ENCODE data around the gene PEX26. TPM values are rescaled to one million over a fixed set of nuclear protein-coding genes. Genes with fewer than 3 reads are reported as not detected.

Gene PEX26
- total and polyA plus RNA-seq, 9 of the 15 experiments (the other 6 are each of a cell fraction or from before 2014, with no cell fraction given): 0.35 to 39.6 (median 17.4) TPM

DNA sequence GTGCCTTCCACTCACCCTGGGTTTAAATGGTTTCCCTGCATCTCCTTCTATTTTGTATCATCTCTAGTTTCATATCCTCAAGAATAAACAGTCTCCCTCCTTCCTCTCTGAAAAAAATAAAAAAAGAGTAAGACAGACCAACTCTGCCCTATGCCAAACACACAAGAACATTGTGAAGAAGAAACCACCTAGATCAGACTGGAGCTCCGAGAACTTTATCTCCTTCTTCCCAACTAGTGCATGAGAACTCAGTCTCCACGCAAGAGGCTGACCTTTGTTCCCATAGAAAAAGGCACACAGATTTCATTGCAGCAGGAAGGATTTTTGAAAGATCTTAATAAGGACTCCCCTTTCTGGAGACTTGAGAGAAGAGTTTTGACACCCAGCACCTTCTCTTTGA lies 8.7 kb upstream of the PEX26 start (continued):
- TF ChIP-seq, protein P1, sequence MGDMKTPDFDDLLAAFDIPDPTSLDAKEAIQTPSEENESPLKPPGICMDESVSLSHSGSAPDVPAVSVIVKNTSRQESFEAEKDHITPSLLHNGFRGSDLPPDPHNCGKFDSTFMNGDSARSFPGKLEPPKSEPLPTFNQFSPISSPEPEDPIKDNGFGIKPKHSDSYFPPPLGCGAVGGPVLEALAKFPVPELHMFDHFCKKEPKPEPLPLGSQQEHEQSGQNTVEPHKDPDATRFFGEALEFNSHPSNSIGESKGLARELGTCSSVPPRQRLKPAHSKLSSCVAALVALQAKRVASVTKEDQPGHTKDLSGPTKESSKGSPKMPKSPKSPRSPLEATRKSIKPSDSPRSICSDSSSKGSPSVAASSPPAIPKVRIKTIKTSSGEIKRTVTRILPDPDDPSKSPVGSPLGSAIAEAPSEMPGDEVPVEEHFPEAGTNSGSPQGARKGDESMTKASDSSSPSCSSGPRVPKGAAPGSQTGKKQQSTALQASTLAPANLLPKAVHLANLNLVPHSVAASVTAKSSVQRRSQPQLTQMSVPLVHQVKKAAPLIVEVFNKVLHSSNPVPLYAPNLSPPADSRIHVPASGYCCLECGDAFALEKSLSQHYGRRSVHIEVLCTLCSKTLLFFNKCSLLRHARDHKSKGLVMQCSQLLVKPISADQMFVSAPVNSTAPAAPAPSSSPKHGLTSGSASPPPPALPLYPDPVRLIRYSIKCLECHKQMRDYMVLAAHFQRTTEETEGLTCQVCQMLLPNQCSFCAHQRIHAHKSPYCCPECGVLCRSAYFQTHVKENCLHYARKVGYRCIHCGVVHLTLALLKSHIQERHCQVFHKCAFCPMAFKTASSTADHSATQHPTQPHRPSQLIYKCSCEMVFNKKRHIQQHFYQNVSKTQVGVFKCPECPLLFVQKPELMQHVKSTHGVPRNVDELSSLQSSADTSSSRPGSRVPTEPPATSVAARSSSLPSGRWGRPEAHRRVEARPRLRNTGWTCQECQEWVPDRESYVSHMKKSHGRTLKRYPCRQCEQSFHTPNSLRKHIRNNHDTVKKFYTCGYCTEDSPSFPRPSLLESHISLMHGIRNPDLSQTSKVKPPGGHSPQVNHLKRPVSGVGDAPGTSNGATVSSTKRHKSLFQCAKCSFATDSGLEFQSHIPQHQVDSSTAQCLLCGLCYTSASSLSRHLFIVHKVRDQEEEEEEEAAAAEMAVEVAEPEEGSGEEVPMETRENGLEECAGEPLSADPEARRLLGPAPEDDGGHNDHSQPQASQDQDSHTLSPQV (IDR thresholded peaks at IDR 0.05): no peak
- TF ChIP-seq, protein P2, sequence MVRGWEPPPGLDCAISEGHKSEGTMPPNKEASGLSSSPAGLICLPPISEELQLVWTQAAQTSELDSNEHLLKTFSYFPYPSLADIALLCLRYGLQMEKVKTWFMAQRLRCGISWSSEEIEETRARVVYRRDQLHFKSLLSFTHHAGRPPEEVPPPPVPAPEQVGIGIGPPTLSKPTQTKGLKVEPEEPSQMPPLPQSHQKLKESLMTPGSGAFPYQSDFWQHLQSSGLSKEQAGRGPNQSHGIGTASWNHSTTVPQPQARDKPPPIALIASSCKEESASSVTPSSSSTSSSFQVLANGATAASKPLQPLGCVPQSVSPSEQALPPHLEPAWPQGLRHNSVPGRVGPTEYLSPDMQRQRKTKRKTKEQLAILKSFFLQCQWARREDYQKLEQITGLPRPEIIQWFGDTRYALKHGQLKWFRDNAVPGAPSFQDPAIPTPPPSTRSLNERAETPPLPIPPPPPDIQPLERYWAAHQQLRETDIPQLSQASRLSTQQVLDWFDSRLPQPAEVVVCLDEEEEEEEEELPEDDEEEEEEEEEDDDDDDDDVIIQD (CRISPR knock-in tag; IDR thresholded peaks at IDR 0.05): no peak
- TF ChIP-seq ATF1 (CRISPR knock-in tag; IDR thresholded peaks at IDR 0.05) (no peak), ATF1 (tag; IDR thresholded peaks at IDR 0.05) (no peak)
- TF ChIP-seq, protein P3, sequence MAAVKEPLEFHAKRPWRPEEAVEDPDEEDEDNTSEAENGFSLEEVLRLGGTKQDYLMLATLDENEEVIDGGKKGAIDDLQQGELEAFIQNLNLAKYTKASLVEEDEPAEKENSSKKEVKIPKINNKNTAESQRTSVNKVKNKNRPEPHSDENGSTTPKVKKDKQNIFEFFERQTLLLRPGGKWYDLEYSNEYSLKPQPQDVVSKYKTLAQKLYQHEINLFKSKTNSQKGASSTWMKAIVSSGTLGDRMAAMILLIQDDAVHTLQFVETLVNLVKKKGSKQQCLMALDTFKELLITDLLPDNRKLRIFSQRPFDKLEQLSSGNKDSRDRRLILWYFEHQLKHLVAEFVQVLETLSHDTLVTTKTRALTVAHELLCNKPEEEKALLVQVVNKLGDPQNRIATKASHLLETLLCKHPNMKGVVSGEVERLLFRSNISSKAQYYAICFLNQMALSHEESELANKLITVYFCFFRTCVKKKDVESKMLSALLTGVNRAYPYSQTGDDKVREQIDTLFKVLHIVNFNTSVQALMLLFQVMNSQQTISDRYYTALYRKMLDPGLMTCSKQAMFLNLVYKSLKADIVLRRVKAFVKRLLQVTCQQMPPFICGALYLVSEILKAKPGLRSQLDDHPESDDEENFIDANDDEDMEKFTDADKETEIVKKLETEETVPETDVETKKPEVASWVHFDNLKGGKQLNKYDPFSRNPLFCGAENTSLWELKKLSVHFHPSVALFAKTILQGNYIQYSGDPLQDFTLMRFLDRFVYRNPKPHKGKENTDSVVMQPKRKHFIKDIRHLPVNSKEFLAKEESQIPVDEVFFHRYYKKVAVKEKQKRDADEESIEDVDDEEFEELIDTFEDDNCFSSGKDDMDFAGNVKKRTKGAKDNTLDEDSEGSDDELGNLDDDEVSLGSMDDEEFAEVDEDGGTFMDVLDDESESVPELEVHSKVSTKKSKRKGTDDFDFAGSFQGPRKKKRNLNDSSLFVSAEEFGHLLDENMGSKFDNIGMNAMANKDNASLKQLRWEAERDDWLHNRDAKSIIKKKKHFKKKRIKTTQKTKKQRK (IDR thresholded peaks at IDR 0.05; ENCODE audit: borderline replicate concordance, low read depth, low read length): no peak
